Astrocyte (in vitro differentiated cells and primary cell): Measurements from ENCODE around the gene GNS. TPM values are rescaled to one million over a fixed set of nuclear protein-coding genes. Genes with fewer than 3 reads are reported as not detected.

Experiments
- DNase-seq: peaks from one replicate; pipeline ENCODE4 v3.0.0-alpha.2; 2010; ENCODE audit warnings: low read depth
- FAIRE-seq: peaks from 2 replicates; lab custom pipeline; 2011; peaks lifted over from hg19 to GRCh38; lab: Jason Lieb, UNC
- H2AFZ ChIP-seq: 2 replicates; pipeline ENCODE4 v1.6.0; 2012; ENCODE audit warnings: low read depth, low read length, inconsistent platforms
- H3K27ac ChIP-seq: 2 replicates; pipeline ENCODE4 v1.5.1; 2011; ENCODE audit warnings: low read depth, low read length, inconsistent platforms
- H3K27me3 ChIP-seq: 2 replicates; pipeline ENCODE4 v1.6.0; 2011; ENCODE audit warnings: low read length, inconsistent platforms; ENCODE audit not compliant: insufficient read depth
- H3K36me3 ChIP-seq: 2 replicates; pipeline ENCODE4 v1.5.1; 2011; ENCODE audit warnings: low read length, inconsistent platforms; ENCODE audit not compliant: insufficient read depth
- H3K4me1 ChIP-seq: 2 replicates; pipeline ENCODE4 v1.5.1; 2011; ENCODE audit warnings: low read length, inconsistent platforms; ENCODE audit not compliant: insufficient read depth
- H3K4me2 ChIP-seq: 2 replicates; pipeline ENCODE4 v1.6.0; 2012; ENCODE audit warnings: low read length, inconsistent platforms
- H3K4me3 ChIP-seq: 2 replicates; pipeline ENCODE4 v1.5.1; 2011; ENCODE audit warnings: low read depth, mild to moderate bottlenecking, low read length, inconsistent platforms; ENCODE audit not compliant: insufficient read depth
- H3K79me2 ChIP-seq: 2 replicates; pipeline ENCODE4 v1.6.0; 2012; ENCODE audit warnings: mild to moderate bottlenecking, low read length, inconsistent platforms; ENCODE audit not compliant: insufficient read depth
- H3K9ac ChIP-seq: 2 replicates; pipeline ENCODE4 v1.6.0; 2012; ENCODE audit warnings: mild to moderate bottlenecking, low read length, inconsistent platforms
- H3K9me3 ChIP-seq: 2 replicates; pipeline ENCODE4 v1.5.1; 2012; ENCODE audit warnings: low read depth, mild to moderate bottlenecking, low read length, inconsistent platforms; ENCODE audit not compliant: insufficient read depth
- H4K20me1 ChIP-seq: 2 replicates; pipeline ENCODE4 v1.6.0; 2012; ENCODE audit warnings: low read length, inconsistent platforms; ENCODE audit not compliant: insufficient read depth
- H3K27ac Mint-ChIP-seq: one replicate; pipeline ENCODE4 v1.8.0; 2021; ENCODE audit warnings: mild to moderate bottlenecking, mixed read lengths; ENCODE audit not compliant: unreplicated experiment
- H3K27me3 Mint-ChIP-seq: one replicate; pipeline ENCODE4 v1.8.0; 2021; ENCODE audit warnings: low read depth, mixed read lengths; ENCODE audit not compliant: unreplicated experiment
- H3K36me3 Mint-ChIP-seq: one replicate; pipeline ENCODE4 v1.8.0; 2021; ENCODE audit warnings: low read depth, mixed read lengths; ENCODE audit not compliant: unreplicated experiment
- H3K4me1 Mint-ChIP-seq: one replicate; pipeline ENCODE4 v1.8.0; 2021; ENCODE audit warnings: low read depth, mixed read lengths; ENCODE audit not compliant: unreplicated experiment
- H3K4me3 Mint-ChIP-seq: one replicate; pipeline ENCODE4 v1.8.0; 2021; ENCODE audit warnings: mild to moderate bottlenecking, moderate library complexity, mixed read lengths; ENCODE audit not compliant: unreplicated experiment
- H3K9me3 Mint-ChIP-seq: one replicate; pipeline ENCODE4 v1.8.0; 2021; ENCODE audit warnings: mild to moderate bottlenecking, mixed read lengths; ENCODE audit not compliant: unreplicated experiment
- CTCF ChIP-seq: IDR thresholded peaks from 2 replicates; pipeline ENCODE4 v1.5.1; 2011; ENCODE audit warnings: low read depth, mild to moderate bottlenecking, inconsistent platforms, low read length, moderate library complexity; ENCODE audit not compliant: insufficient read depth
- EZH2 ChIP-seq: IDR thresholded peaks from 2 replicates; pipeline ENCODE4 v1.6.1; 2012; ENCODE audit warnings: mild to moderate bottlenecking, low read length, inconsistent platforms; ENCODE audit not compliant: insufficient read depth
- total RNA-seq: library from RNA; stranded (reverse); gene quantifications from 2 replicates; pipeline ENCODE4 v1.2.1, GENCODE V29; 2021

The GNS gene
- total RNA-seq, 1 donor from 2014 or later: 109 TPM

GRCh38 chr12:64720884-64721283 lies 38.3 kb downstream of the GNS start:
- FAIRE-seq (no peak), DNase-seq (no peak)
- no peak for TF ChIP-seq EZH2
- TF ChIP-seq CTCF: no peak
- H3K9me3 ChIP-seq: no peaks in the 10 kb centered on the region
- no peak overlapping the region for H3K27ac ChIP-seq
- H3K27me3 ChIP-seq: no peaks in the 10 kb centered on the region
- H3K27ac Mint-ChIP-seq: no peak overlapping the region
- H3K79me2 ChIP-seq: no peaks in the 10 kb centered on the region
- no peaks in the 10 kb centered on the region for H3K9me3 Mint-ChIP-seq
- no peak overlapping the region for H3K9ac ChIP-seq
- no peak overlapping the region for H3K4me2 ChIP-seq
- H3K4me3 Mint-ChIP-seq: no peak overlapping the region
- no peaks in the 10 kb centered on the region for H4K20me1 ChIP-seq
- H3K4me3 ChIP-seq: no peak overlapping the region
- H3K4me1 ChIP-seq: no peaks in the 10 kb centered on the region
- peaks cover 26% of the 10 kb centered on the region for H3K36me3 ChIP-seq
- peaks cover 32% of the 10 kb centered on the region for H3K36me3 Mint-ChIP-seq
- no peaks in the 10 kb centered on the region for H3K27me3 Mint-ChIP-seq
- peaks cover 4% of the 10 kb centered on the region for H3K4me1 Mint-ChIP-seq
- no peak overlapping the region for H2AFZ ChIP-seq

- Mint-ChIP-seq H3K4me1 (peaks cover 4% of the 10 kb centered on the region), H3K4me3 (no peak overlapping the region), H3K27ac (no peak overlapping the region), H3K9me3 (no peaks in the 10 kb centered on the region), H3K36me3 (peaks cover 40% of the 10 kb centered on the region), H3K27me3 (no peaks in the 10 kb centered on the region)
- Histone ChIP-seq H3K4me2 (no peak overlapping the region), H2AFZ (no peak overlapping the region), H3K4me1 (no peaks in the 10 kb centered on the region), H3K27ac (no peak overlapping the region), H3K9ac (no peak overlapping the region), H3K27me3 (no peaks in the 10 kb centered on the region), H3K36me3 (peaks cover 36% of the 10 kb centered on the region), H3K9me3 (no peaks in the 10 kb centered on the region), H3K79me2 (no peaks in the 10 kb centered on the region), H3K4me3 (no peak overlapping the region), H4K20me1 (no peaks in the 10 kb centered on the region)
- FAIRE-seq (no peak), DNase-seq (no peak)
- no peak for TF ChIP-seq CTCF
Measured at GRCh38 chr12:64718649-64719048, 40.6 kb downstream of the GNS start.

- FAIRE-seq (no peak), DNase-seq (peak; percentile 43)
- H3K79me2 ChIP-seq: no peaks in the 10 kb centered on the region
- peaks cover 34% of the 10 kb centered on the region for H3K36me3 ChIP-seq
- H3K27ac ChIP-seq: no peak overlapping the region
- no peak overlapping the region for H3K27ac Mint-ChIP-seq
- no peak overlapping the region for H2AFZ ChIP-seq
- no peaks in the 10 kb centered on the region for H3K4me1 ChIP-seq
- H3K9me3 ChIP-seq: no peaks in the 10 kb centered on the region
- H3K36me3 Mint-ChIP-seq: peaks cover 31% of the 10 kb centered on the region
- no peak for TF ChIP-seq EZH2
- TF ChIP-seq CTCF: no peak
- no peak overlapping the region for H3K9ac ChIP-seq
- H3K4me3 Mint-ChIP-seq: no peak overlapping the region
- no peaks in the 10 kb centered on the region for H3K27me3 ChIP-seq
- H4K20me1 ChIP-seq: no peaks in the 10 kb centered on the region
- no peak overlapping the region for H3K4me3 ChIP-seq
- no peak overlapping the region for H3K4me2 ChIP-seq
- no peaks in the 10 kb centered on the region for H3K27me3 Mint-ChIP-seq
- peaks cover 4% of the 10 kb centered on the region for H3K4me1 Mint-ChIP-seq
- no peaks in the 10 kb centered on the region for H3K9me3 Mint-ChIP-seq
Measured at GRCh38 chr12:64716839-64717455, 42.3 kb downstream of the GNS start.
